Measurements from ENCODE around the gene SPTBN1. TPM values are rescaled to one million over a fixed set of nuclear protein-coding genes. Genes with fewer than 3 reads are reported as not detected.

The SPTBN1 gene
- total and polyA plus RNA-seq, 9 of the 15 experiments (the other 6 are each of a cell fraction or from before 2014, with no cell fraction given): 8.9 to 66.8 (median 31.4) TPM

DNA sequence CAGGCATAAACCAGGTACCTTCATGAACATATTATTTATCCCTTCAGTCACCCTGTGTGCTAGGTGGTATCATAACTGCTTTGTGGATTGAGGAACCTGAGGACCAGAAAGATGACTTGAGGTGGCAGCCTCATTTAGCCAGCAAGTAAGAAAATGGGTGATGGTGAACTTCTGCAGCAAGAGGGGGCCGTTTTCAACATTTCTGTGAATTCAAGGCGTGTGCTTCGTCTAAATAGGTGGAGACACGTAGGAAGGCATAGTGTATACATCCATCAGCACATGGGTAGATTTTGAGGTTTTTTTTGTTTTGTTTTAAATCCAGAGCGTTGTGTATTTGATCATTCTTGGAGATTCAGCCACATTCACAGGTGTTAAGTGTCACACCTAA is 118.7 kb downstream of the SPTBN1 start (continued):
- TF ChIP-seq MAZ (CRISPR knock-in tag; conservative IDR thresholded peaks at IDR 0.05 in 1 of 2, IDR thresholded peaks at IDR 0.05 in 1 of 2): no peak
- TF ChIP-seq MEF2D (tag; conservative IDR thresholded peaks at IDR 0.05; ENCODE audit: low read depth): no peak
- TF ChIP-seq MCM3 (IDR thresholded peaks at IDR 0.05): no peak
- TF ChIP-seq ZNF584 (CRISPR knock-in tag; IDR thresholded peaks at IDR 0.05; ENCODE audit: low read depth): 0 out of 2 replicates have a peak, but pooled peaks have one; percentile 16
- TF ChIP-seq CLOCK (CRISPR knock-in tag; IDR thresholded peaks at IDR 0.05; ENCODE audit: borderline replicate concordance): no peak
- TF ChIP-seq, protein P1, sequence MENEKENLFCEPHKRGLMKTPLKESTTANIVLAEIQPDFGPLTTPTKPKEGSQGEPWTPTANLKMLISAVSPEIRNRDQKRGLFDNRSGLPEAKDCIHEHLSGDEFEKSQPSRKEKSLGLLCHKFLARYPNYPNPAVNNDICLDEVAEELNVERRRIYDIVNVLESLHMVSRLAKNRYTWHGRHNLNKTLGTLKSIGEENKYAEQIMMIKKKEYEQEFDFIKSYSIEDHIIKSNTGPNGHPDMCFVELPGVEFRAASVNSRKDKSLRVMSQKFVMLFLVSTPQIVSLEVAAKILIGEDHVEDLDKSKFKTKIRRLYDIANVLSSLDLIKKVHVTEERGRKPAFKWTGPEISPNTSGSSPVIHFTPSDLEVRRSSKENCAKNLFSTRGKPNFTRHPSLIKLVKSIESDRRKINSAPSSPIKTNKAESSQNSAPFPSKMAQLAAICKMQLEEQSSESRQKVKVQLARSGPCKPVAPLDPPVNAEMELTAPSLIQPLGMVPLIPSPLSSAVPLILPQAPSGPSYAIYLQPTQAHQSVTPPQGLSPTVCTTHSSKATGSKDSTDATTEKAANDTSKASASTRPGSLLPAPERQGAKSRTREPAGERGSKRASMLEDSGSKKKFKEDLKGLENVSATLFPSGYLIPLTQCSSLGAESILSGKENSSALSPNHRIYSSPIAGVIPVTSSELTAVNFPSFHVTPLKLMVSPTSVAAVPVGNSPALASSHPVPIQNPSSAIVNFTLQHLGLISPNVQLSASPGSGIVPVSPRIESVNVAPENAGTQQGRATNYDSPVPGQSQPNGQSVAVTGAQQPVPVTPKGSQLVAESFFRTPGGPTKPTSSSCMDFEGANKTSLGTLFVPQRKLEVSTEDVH (IDR thresholded peaks at IDR 0.05; ENCODE audit: low read depth, partially characterized antibody): no peak
- no peak for TF ChIP-seq MTA1 (IDR thresholded peaks at IDR 0.05; ENCODE audit: borderline replicate concordance)
- TF ChIP-seq ZNF77 (CRISPR knock-in tag; IDR thresholded peaks at IDR 0.05): no peak
- TF ChIP-seq CGGBP1 (CRISPR knock-in tag; IDR thresholded peaks at IDR 0.05): 0 out of 2 replicates have a peak, but pooled peaks have one; percentile 24
- peak; percentile 44; the same call in 1 of the 2 replicates for TF ChIP-seq L3MBTL2 (IDR thresholded peaks at IDR 0.05)
- no peak for TF ChIP-seq TCF7L2 (IDR thresholded peaks at IDR 0.05; ENCODE audit: low read depth, low read length)
- TF ChIP-seq HDGF (IDR thresholded peaks at IDR 0.05): no peak
- TF ChIP-seq NR0B1 (IDR thresholded peaks at IDR 0.05; ENCODE audit: partially characterized antibody): no peak
- no peak for TF ChIP-seq RBBP5 (IDR thresholded peaks at IDR 0.05; ENCODE audit: borderline replicate concordance, insufficient read depth, low read length, poor library complexity, severe bottlenecking)
- TF ChIP-seq RERE (CRISPR knock-in tag; IDR thresholded peaks at IDR 0.05; ENCODE audit: borderline replicate concordance): 0 out of 2 replicates have a peak, but pooled peaks have one; percentile 2

All from K562 (cell line).